ENCODE measurements around the gene TUBA1A.

- TF ChIP-seq ZNF8 (CRISPR knock-in tag; IDR thresholded peaks at IDR 0.05), result no peak
- no peak for TF ChIP-seq ARNTL (CRISPR knock-in tag; IDR thresholded peaks at IDR 0.05; ENCODE audit: borderline replicate concordance, low read depth)
- no peak for TF ChIP-seq ZFP3 (CRISPR knock-in tag; IDR thresholded peaks at IDR 0.05)
These were observed 19.3 kb upstream of the TUBA1A start for GRCh38 chr12:49208146-49208545.

All from SK-N-SH treated with all-trans-retinoic acid at 6 μM for 48 hours (cell line).